Osteoblast (primary cell): ENCODE measurements around the gene VGLL4. TPM values are rescaled to one million over a fixed set of nuclear protein-coding genes. Genes with fewer than 3 reads are reported as not detected.

ENCODE experiments used
- DNase-seq: peaks from one replicate; pipeline ENCODE4 v3.0.0; 2011; ENCODE audit warnings: low spot score, mixed read lengths; ENCODE audit not compliant: insufficient read length; ENCODE audit errors: missing footprints
- H2AFZ ChIP-seq: 2 replicates; pipeline ENCODE4 v1.6.0; 2011; ENCODE audit warnings: mild to moderate bottlenecking, low read length
- H3K27ac ChIP-seq: 2 replicates; pipeline ENCODE4 v1.5.1; 2011; ENCODE audit warnings: mild to moderate bottlenecking, low read depth, low read length, moderate library complexity
- H3K27me3 ChIP-seq: 2 replicates; pipeline ENCODE4 v1.6.0; 2012; ENCODE audit warnings: mild to moderate bottlenecking, control low read depth, inconsistent platforms, low read length, moderate library complexity; ENCODE audit not compliant: insufficient read depth
- H3K36me3 ChIP-seq: 2 replicates; pipeline ENCODE4 v1.5.1; 2011; ENCODE audit warnings: mild to moderate bottlenecking, low read length, control low read depth, moderate library complexity; ENCODE audit not compliant: insufficient read depth
- H3K4me1 ChIP-seq: 2 replicates; pipeline ENCODE4 v1.5.1; 2011; ENCODE audit warnings: mild to moderate bottlenecking, low read length, control low read depth, moderate library complexity; ENCODE audit not compliant: insufficient read depth
- H3K4me2 ChIP-seq: 2 replicates; pipeline ENCODE4 v1.6.0; 2011; ENCODE audit warnings: mild to moderate bottlenecking, low read length; ENCODE audit not compliant: insufficient read depth
- H3K4me3 ChIP-seq: fragments of 200-600 bp; sonication (generic); 3 replicates; pipeline ENCODE4 v1.5.1; 2012; ENCODE audit warnings: mild to moderate bottlenecking, low read length, inconsistent platforms; ENCODE audit not compliant: insufficient read depth
- H3K79me2 ChIP-seq: 2 replicates; pipeline ENCODE4 v1.6.0; 2012; ENCODE audit warnings: mild to moderate bottlenecking, low read length, control low read depth, inconsistent platforms; ENCODE audit not compliant: insufficient read depth
- H3K9me3 ChIP-seq: 2 replicates; pipeline ENCODE4 v1.5.1; 2011; ENCODE audit warnings: low read depth, low read length, control low read depth
- H4K20me1 ChIP-seq: 2 replicates; pipeline ENCODE4 v1.6.0; 2012; ENCODE audit warnings: mild to moderate bottlenecking, low read length, control low read depth; ENCODE audit not compliant: insufficient read depth
- total RNA-seq: library from RNA; depleted of rRNA; stranded (reverse); fragments of >200 nt; gene quantifications from 2 replicates; pipeline ENCODE4 v1.2.3, GENCODE V29; 2012
- TF ChIP-seq, protein P1 (sequence below): IDR thresholded peaks from 2 replicates; pipeline ENCODE4 v1.5.1; 2011; ENCODE audit warnings: mild to moderate bottlenecking, low read depth, low read length, moderate library complexity; ENCODE audit errors: extremely low read depth

VGLL4 gene
- total RNA-seq, 1 donor, result 68.8 TPM

DNA sequence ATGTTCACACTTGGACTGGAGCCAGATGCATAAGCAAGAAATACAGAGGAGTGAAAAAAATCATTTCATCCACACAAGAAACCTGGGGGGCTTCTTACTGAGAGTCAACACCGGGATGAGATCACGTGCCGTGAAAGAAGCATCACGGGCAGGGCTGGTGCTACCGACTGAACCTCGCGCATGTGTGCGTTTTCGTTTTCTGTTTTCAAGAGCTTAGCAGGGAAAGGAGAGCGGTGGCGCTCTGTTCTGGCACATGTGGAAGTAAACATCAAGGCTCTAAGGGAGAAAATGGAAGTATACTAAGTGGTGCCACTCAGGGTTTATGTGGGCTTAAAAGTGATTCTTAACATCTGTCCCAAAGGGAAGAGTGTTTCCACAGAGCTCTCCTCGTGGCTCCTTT is 55.9 kb downstream of the VGLL4 start:
- TF ChIP-seq, protein P1, sequence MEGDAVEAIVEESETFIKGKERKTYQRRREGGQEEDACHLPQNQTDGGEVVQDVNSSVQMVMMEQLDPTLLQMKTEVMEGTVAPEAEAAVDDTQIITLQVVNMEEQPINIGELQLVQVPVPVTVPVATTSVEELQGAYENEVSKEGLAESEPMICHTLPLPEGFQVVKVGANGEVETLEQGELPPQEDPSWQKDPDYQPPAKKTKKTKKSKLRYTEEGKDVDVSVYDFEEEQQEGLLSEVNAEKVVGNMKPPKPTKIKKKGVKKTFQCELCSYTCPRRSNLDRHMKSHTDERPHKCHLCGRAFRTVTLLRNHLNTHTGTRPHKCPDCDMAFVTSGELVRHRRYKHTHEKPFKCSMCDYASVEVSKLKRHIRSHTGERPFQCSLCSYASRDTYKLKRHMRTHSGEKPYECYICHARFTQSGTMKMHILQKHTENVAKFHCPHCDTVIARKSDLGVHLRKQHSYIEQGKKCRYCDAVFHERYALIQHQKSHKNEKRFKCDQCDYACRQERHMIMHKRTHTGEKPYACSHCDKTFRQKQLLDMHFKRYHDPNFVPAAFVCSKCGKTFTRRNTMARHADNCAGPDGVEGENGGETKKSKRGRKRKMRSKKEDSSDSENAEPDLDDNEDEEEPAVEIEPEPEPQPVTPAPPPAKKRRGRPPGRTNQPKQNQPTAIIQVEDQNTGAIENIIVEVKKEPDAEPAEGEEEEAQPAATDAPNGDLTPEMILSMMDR, result no peak
- Histone ChIP-seq H2AFZ (no peak overlapping the region), H3K36me3 (peaks cover 24% of the 10 kb centered on the region), H3K27ac (peak overlapping the region; percentile 43), H4K20me1 (peaks cover 25% of the 10 kb centered on the region), H3K4me2 (peak overlapping the region; percentile 12), H3K27me3 (no peaks in the 10 kb centered on the region), H3K4me3 (no peak overlapping the region), H3K9me3 (no peaks in the 10 kb centered on the region), H3K4me1 (peaks cover 64% of the 10 kb centered on the region), H3K79me2 (peaks cover 99% of the 10 kb centered on the region)
- no peak for DNase-seq

DNA sequence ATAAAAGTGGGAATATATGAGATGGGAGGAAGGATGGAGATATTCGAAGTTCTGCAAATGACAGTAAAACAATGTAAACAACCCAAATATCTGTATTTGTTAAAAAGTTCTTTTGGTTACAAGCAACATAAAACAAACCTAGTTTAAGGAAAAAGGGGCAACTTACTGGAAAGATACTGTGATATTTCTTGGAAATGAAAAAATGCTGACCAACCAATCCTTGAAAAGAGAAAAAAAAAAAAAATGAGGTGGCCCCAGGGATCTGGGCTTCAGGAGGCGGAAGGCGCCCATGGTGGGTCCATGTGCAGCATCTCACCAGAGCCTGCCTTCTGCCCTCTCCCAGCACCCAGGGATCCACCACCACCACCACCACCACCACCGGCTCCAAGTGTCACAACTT is 59.1 kb downstream of the VGLL4 start:
- Histone ChIP-seq H4K20me1 (peaks cover 22% of the 10 kb centered on the region), H3K4me3 (no peak overlapping the region), H3K4me2 (no peak overlapping the region), H3K4me1 (peaks cover 61% of the 10 kb centered on the region), H3K9me3 (no peaks in the 10 kb centered on the region), H3K79me2 (peaks cover 98% of the 10 kb centered on the region), H3K27me3 (no peaks in the 10 kb centered on the region), H2AFZ (no peak overlapping the region), H3K27ac (peak overlapping the region; percentile 94), H3K36me3 (peaks cover 21% of the 10 kb centered on the region)
- DNase-seq, result no peak
- TF ChIP-seq, protein P1, result no peak

DNA sequence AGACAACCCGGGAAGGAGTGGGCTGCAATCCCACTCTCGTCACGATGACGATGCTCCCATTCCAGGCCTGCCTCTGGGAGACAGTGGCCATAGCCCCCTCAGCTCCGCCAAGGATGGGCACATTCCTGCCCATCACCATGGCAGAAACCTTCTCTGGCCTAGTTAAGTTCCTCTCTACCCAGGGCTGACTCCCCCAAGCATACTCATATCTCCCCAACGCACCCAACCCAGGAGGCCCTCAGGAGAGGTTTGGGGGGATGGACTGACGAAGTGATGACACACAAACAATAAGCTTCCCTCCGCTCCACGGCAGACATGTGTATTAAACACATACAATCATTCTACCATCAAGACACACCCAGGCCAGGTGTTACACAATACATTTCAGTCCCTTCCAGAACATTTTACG is 60.1 kb downstream of the VGLL4 start:
- TF ChIP-seq, protein P1, result no peak
- H3K9me3 ChIP-seq, result no peaks in the 10 kb centered on the region
- peaks cover 20% of the 10 kb centered on the region for H3K36me3 ChIP-seq
- no peak overlapping the region for H2AFZ ChIP-seq
- peak overlapping the region; percentile 94 for H3K27ac ChIP-seq
- H3K27me3 ChIP-seq, result no peaks in the 10 kb centered on the region
- no peak overlapping the region for H3K4me3 ChIP-seq
- H3K4me1 ChIP-seq, result peaks cover 61% of the 10 kb centered on the region
- H3K79me2 ChIP-seq, result peaks cover 97% of the 10 kb centered on the region
- no peak for DNase-seq
- peak overlapping the region; percentile 90 for H3K4me2 ChIP-seq
- H4K20me1 ChIP-seq, result peaks cover 22% of the 10 kb centered on the region

DNA sequence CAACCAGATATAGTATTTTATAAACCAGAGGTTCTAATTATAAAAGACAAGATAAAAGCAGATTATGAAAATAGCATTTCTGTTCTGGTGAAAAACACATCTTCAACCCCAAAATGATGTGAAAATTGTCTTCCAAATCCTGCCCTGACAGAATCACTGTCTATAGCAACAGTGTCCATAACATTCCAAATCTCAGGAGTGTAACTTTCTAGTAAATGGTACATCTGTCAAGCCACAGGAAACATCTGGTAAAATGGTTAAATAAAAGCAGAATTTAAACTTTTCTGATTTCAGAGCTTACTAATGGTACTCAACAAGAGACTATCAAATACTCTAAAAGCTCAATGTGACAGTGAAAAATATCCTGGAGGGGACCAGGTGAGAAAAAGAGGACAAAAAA is 60.5 kb downstream of the VGLL4 start:
- peak overlapping the region; percentile 90 for H3K4me2 ChIP-seq
- H3K4me1 ChIP-seq, result peaks cover 61% of the 10 kb centered on the region
- H3K9me3 ChIP-seq, result no peaks in the 10 kb centered on the region
- H3K27me3 ChIP-seq, result no peaks in the 10 kb centered on the region
- peaks cover 96% of the 10 kb centered on the region for H3K79me2 ChIP-seq
- H2AFZ ChIP-seq, result no peak overlapping the region
- DNase-seq, result no peak
- peaks cover 16% of the 10 kb centered on the region for H3K36me3 ChIP-seq
- no peak overlapping the region for H3K4me3 ChIP-seq
- H3K27ac ChIP-seq, result peak overlapping the region; percentile 94
- H4K20me1 ChIP-seq, result peaks cover 22% of the 10 kb centered on the region
- TF ChIP-seq, protein P1, result no peak
